CD8-positive, alpha-beta memory T cell (primary cell): ENCODE results near the gene GATA3. TPM values are rescaled to one million over a fixed set of nuclear protein-coding genes. Genes with fewer than 3 reads are reported as not detected.

ENCODE experiments used
- CTCF ChIA-PET: fragments of 350-600 bp; sonication (Branson Sonifier 250); formaldehyde crosslinking; loops from one replicate; lab custom pipeline; 2021; ENCODE audit warnings: antibody characterized with exemption; lab: Charles Lee
- POLR2A ChIA-PET: fragments of 350-600 bp; sonication (Branson Sonifier 250); formaldehyde crosslinking; loops from one replicate; lab custom pipeline; 2021; ENCODE audit warnings: antibody characterized with exemption; lab: Charles Lee
- DNase-seq, 5 donors: peaks; one replicate each; pipeline versions ENCODE4 v3.0.0 to v3.0.0-alpha.2; 2020 to 2022; ENCODE audit warnings: mixed read lengths in 1 of 5
- H3K27ac ChIP-seq: one replicate; pipeline ENCODE4 v1.7.0; 2013; ENCODE audit warnings: low read depth, mild to moderate bottlenecking, low read length, moderate library complexity
- H3K27me3 ChIP-seq: 2 replicates; pipeline ENCODE4 v1.7.0; 2013; ENCODE audit warnings: low read length, mild to moderate bottlenecking; ENCODE audit not compliant: insufficient read depth, poor library complexity, severe bottlenecking
- H3K36me3 ChIP-seq: 2 replicates; pipeline ENCODE4 v1.7.0; 2013; ENCODE audit warnings: mild to moderate bottlenecking, low read length, moderate library complexity; ENCODE audit not compliant: insufficient read depth
- H3K4me1 ChIP-seq: 2 replicates; pipeline ENCODE4 v1.7.0; 2013; ENCODE audit warnings: mild to moderate bottlenecking, low read length, moderate library complexity; ENCODE audit not compliant: insufficient read depth
- H3K4me3 ChIP-seq: 2 replicates; pipeline ENCODE4 v1.7.0; 2013; ENCODE audit warnings: mild to moderate bottlenecking, low read length
- H3K9me3 ChIP-seq: 2 replicates; pipeline ENCODE4 v1.7.0; 2013; ENCODE audit warnings: mild to moderate bottlenecking, low read length
- H3K27ac Mint-ChIP-seq, 8 donors: one replicate each; pipeline ENCODE4 v1.8.0; 2020 to 2021; ENCODE audit warnings: mixed read lengths in 8 of 8, mild to moderate bottlenecking in 6 of 8, inconsistent platforms in 3 of 8, moderate library complexity in 3 of 8
- H3K27me3 Mint-ChIP-seq, 2 donors: one replicate each; pipeline ENCODE4 v1.8.0; 2020 to 2021; ENCODE audit warnings: mixed read lengths in 2 of 2, mild to moderate bottlenecking in 1 of 2, moderate library complexity in 1 of 2
- H3K36me3 Mint-ChIP-seq, 3 donors: one replicate each; pipeline ENCODE4 v1.8.0; 2020 to 2021; ENCODE audit warnings: mixed read lengths in 3 of 3, inconsistent platforms in 1 of 3, mild to moderate bottlenecking in 1 of 3
- H3K4me1 Mint-ChIP-seq, 3 donors: one replicate each; pipeline ENCODE4 v1.8.0; 2020 to 2021; ENCODE audit warnings: mixed read lengths in 3 of 3, inconsistent platforms in 1 of 3, mild to moderate bottlenecking in 1 of 3
- H3K4me3 Mint-ChIP-seq, 7 donors: one replicate each; pipeline ENCODE4 v1.8.0; 2020 to 2021; ENCODE audit warnings: mixed read lengths in 7 of 7, mild to moderate bottlenecking in 6 of 7, moderate library complexity in 4 of 7, inconsistent platforms in 2 of 7
- H3K9me3 Mint-ChIP-seq, 5 donors: one replicate each; pipeline ENCODE4 v1.8.0; 2020 to 2022; ENCODE audit warnings: mixed read lengths in 5 of 5, mild to moderate bottlenecking in 3 of 5, moderate library complexity in 2 of 5, inconsistent platforms in 1 of 5
- polyA plus RNA-seq: library from polyadenylated mRNA; unstranded; fragments of 300-500 nt; fragmentation: Illumina TruSeq; gene quantifications from one replicate; pipeline ENCODE4 v1.2.3, GENCODE V29; 2021
- total RNA-seq, 2 experiments: library from RNA; stranded (reverse); gene quantifications; one replicate each; pipeline ENCODE4 v1.2.3, GENCODE V29; 2021

The GATA3 gene
- total and polyA plus RNA-seq, 3 experiments from 2014 or later = 48.9 to 58.6 (median 53.3) TPM

GRCh38 chr10:8053446-8054243, 843 bp upstream of the GATA3 start:
- Mint-ChIP-seq H3K4me1 (peaks cover 39 to 61% (median 40%) of the 10 kb centered on the region in 3 donors), H3K27ac (peak overlapping the region; percentile 84 to 100 (median 98)), H3K27me3 (peaks cover 29 to 39% of the 10 kb centered on the region in 2 donors), H3K36me3 (peaks cover 0 to 35% (median 10%) of the 10 kb centered on the region in 3 donors), H3K4me3 (peak overlapping the region; percentile 91 to 99 (median 97)), H3K9me3 (peaks cover 0 to 3% (median 0%) of the 10 kb centered on the region in 5 donors)
- no peaks in the 10 kb centered on the region for H3K9me3 ChIP-seq
- peak; percentile 86 to 94 (median 91) for DNase-seq
- H3K27me3 ChIP-seq = peaks cover 45% of the 10 kb centered on the region
- H3K27ac ChIP-seq = peak overlapping the region; percentile 89
- ChIA-PET CTCF (interaction anchor here (0.6 to 2.1 kb wide), 6 partner anchors 195 to 419 kb away, joined by 3 to 8 read pairs (median 3); no protein-coding TSS in a partner anchor), POLR2A (interaction anchor here (0.6 to 1.3 kb wide), 5 partner anchors 15 to 301 kb away, joined by 3 to 11 read pairs (median 4); no protein-coding TSS in a partner anchor)
- H3K4me1 ChIP-seq = peaks cover 59% of the 10 kb centered on the region
- peak overlapping the region; percentile 96 for H3K4me3 ChIP-seq
- H3K36me3 ChIP-seq = no peaks in the 10 kb centered on the region

- H3K4me3 Mint-ChIP-seq = peak overlapping the region; percentile 91 to 99 (median 97)
Observed at GRCh38 chr10:8054244-8054493, 319 bp upstream of the GATA3 start.

DNA sequence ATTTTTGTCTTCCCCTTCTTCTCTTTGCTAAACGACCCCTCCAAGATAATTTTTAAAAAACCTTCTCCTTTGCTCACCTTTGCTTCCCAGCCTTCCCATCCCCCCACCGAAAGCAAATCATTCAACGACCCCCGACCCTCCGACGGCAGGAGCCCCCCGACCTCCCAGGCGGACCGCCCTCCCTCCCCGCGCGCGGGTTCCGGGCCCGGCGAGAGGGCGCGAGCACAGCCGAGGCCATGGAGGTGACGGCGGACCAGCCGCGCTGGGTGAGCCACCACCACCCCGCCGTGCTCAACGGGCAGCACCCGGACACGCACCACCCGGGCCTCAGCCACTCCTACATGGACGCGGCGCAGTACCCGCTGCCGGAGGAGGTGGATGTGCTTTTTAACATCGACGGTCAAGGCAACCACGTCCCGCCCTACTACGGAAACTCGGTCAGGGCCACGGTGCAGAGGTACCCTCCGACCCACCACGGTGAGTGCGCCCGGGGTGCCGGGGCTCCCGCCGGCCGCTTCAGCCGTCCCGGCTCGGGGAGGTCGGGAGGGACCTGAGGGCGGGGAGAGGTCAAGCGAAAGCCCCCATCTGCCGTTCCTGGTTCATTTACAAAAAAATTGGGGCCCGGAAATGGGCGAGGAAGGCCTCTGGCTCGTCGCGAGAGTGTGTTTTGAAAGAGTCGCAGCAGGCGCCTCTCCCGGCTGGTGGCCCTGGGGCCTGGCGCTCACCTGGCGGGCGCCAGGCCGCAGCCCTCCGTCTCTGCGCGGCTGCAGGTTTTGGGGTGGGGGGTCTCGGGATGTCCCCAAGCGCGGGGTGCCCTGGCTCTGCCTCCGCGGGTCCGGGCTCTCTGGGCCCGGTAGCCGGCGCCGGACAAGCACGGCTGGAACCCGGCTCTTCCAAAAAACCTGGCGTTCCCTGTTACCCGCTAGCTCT, 1.2 kb downstream of the GATA3 start:
- CTCF ChIA-PET = no interaction called here
- H3K36me3 ChIP-seq = no peaks in the 10 kb centered on the region
- no peaks in the 10 kb centered on the region for H3K9me3 ChIP-seq
- peak in 2 of 5 donors; percentile 54 to 62 for DNase-seq
- H3K36me3 Mint-ChIP-seq = peaks cover 9 to 56% (median 23%) of the 10 kb centered on the region in 3 donors
- H3K27me3 ChIP-seq = peaks cover 25% of the 10 kb centered on the region
- H3K4me1 ChIP-seq = peaks cover 59% of the 10 kb centered on the region
- H3K4me1 Mint-ChIP-seq = peaks cover 51 to 65% (median 52%) of the 10 kb centered on the region in 3 donors
- peak overlapping the region; percentile 79 for H3K4me3 ChIP-seq
- peaks cover 14 to 29% of the 10 kb centered on the region in 2 donors for H3K27me3 Mint-ChIP-seq
- H3K9me3 Mint-ChIP-seq = peaks cover 0 to 2% (median 0%) of the 10 kb centered on the region in 5 donors
- peak overlapping the region; percentile 89 for H3K27ac ChIP-seq
- POLR2A ChIA-PET = interaction anchor here (0.6 kb wide), 2 partner anchors 9 to 214 kb away, joined by 3 to 4 read pairs; no protein-coding TSS in a partner anchor
- peak overlapping the region; percentile 87 to 100 (median 98) for H3K27ac Mint-ChIP-seq
- peak overlapping the region; percentile 93 to 99 (median 97) for H3K4me3 Mint-ChIP-seq

More at GRCh38 chr10:8054244-8054493, 319 bp upstream of the GATA3 start:
- Mint-ChIP-seq H3K36me3 (peaks cover under 1 to 40% (median 13%) of the 10 kb centered on the region in 3 donors), H3K27me3 (peaks cover 24 to 34% of the 10 kb centered on the region in 2 donors), H3K27ac (peak overlapping the region; percentile 84 to 100 (median 98)), H3K9me3 (peaks cover 0 to 2% (median 0%) of the 10 kb centered on the region in 5 donors), H3K4me1 (peaks cover 39 to 61% (median 39%) of the 10 kb centered on the region in 3 donors)
- Histone ChIP-seq H3K27ac (peak overlapping the region; percentile 89), H3K27me3 (peaks cover 40% of the 10 kb centered on the region), H3K9me3 (no peaks in the 10 kb centered on the region), H3K4me3 (peak overlapping the region; percentile 96), H3K36me3 (no peaks in the 10 kb centered on the region), H3K4me1 (peaks cover 59% of the 10 kb centered on the region)
- DNase-seq = no peak
- POLR2A ChIA-PET = interaction anchor here (0.6 to 1.3 kb wide), 6 partner anchors 14 to 419 kb away, joined by 3 to 11 read pairs (median 4); no protein-coding TSS in a partner anchor
- CTCF ChIA-PET = interaction anchor here (0.6 to 2.1 kb wide), 4 partner anchors 194 to 419 kb away, joined by 3 to 8 read pairs (median 4); no protein-coding TSS in a partner anchor

DNA sequence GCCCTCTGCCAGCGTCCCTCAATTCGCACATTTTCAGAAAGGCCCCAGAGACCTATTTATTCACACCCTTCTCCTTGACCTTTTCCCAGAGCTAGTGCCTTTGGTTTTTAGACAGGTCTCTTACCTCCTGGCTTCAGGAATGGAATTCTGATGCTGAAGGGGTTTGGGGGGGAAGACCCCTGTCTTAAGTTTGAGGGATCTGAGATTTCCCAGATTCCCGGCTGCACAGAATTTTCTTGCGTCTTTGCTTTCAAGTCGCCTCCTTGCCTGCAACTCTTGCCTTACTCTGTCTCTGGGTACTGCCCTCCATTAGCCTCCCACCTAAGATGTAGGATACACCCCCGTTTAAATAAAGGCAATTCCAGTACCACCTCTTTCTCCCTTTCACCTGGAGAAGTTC, 1.9 kb downstream of the GATA3 start:
- ChIA-PET POLR2A (interaction anchor here (0.6 to 1.1 kb wide), 3 partner anchors 8 to 276 kb away, joined by 3 to 4 read pairs (median 4); no protein-coding TSS in a partner anchor), CTCF (interaction anchor here (1.0 to 1.6 kb wide), 2 partner anchors 276 to 388 kb away, joined by 3 to 4 read pairs; no protein-coding TSS in a partner anchor)
- Histone ChIP-seq H3K4me3 (peak overlapping the region; percentile 79), H3K27ac (peak overlapping the region; percentile 89), H3K27me3 (peaks cover 19% of the 10 kb centered on the region), H3K36me3 (no peaks in the 10 kb centered on the region), H3K9me3 (no peaks in the 10 kb centered on the region), H3K4me1 (peaks cover 61% of the 10 kb centered on the region)
- H3K27me3 Mint-ChIP-seq = peaks cover 13 to 28% of the 10 kb centered on the region in 2 donors
- peaks cover 0 to 2% (median 0%) of the 10 kb centered on the region in 5 donors for H3K9me3 Mint-ChIP-seq
- peak overlapping the region; percentile 93 to 99 (median 97) for H3K4me3 Mint-ChIP-seq
- H3K4me1 Mint-ChIP-seq = peaks cover 58 to 70% (median 58%) of the 10 kb centered on the region in 3 donors
- H3K27ac Mint-ChIP-seq = peak overlapping the region; percentile 69 to 99 (median 96)
- peaks cover 12 to 61% (median 23%) of the 10 kb centered on the region in 3 donors for H3K36me3 Mint-ChIP-seq
- no peak for DNase-seq

GRCh38 chr10:8056871-8057331, 2.4 kb downstream of the GATA3 start:
- peak overlapping the region; percentile 69 to 99 (median 96) for H3K27ac Mint-ChIP-seq
- H3K4me3 Mint-ChIP-seq = peak overlapping the region; percentile 93 to 99 (median 97)
- no peaks in the 10 kb centered on the region for H3K9me3 ChIP-seq
- peaks cover 12 to 65% (median 23%) of the 10 kb centered on the region in 3 donors for H3K36me3 Mint-ChIP-seq
- peaks cover 13 to 26% of the 10 kb centered on the region in 2 donors for H3K27me3 Mint-ChIP-seq
- no peaks in the 10 kb centered on the region for H3K36me3 ChIP-seq
- H3K27ac ChIP-seq = peak overlapping the region; percentile 89
- H3K27me3 ChIP-seq = peaks cover 14% of the 10 kb centered on the region
- peaks cover 0 to 2% (median 0%) of the 10 kb centered on the region in 5 donors for H3K9me3 Mint-ChIP-seq
- H3K4me1 Mint-ChIP-seq = peaks cover 61 to 72% (median 64%) of the 10 kb centered on the region in 3 donors
- CTCF ChIA-PET = interaction anchor here (0.8 to 1.6 kb wide), 3 partner anchors 275 to 388 kb away, joined by 3 to 4 read pairs (median 3); no protein-coding TSS in a partner anchor
- DNase-seq = peak in 3 of 5 donors; percentile 46 to 66 (median 61)
- POLR2A ChIA-PET = interaction anchor here (0.6 to 1.1 kb wide), 2 partner anchors 8 to 276 kb away, joined by 4 read pairs; no protein-coding TSS in a partner anchor
- peak overlapping the region; percentile 79 for H3K4me3 ChIP-seq
- H3K4me1 ChIP-seq = peaks cover 61% of the 10 kb centered on the region

DNA sequence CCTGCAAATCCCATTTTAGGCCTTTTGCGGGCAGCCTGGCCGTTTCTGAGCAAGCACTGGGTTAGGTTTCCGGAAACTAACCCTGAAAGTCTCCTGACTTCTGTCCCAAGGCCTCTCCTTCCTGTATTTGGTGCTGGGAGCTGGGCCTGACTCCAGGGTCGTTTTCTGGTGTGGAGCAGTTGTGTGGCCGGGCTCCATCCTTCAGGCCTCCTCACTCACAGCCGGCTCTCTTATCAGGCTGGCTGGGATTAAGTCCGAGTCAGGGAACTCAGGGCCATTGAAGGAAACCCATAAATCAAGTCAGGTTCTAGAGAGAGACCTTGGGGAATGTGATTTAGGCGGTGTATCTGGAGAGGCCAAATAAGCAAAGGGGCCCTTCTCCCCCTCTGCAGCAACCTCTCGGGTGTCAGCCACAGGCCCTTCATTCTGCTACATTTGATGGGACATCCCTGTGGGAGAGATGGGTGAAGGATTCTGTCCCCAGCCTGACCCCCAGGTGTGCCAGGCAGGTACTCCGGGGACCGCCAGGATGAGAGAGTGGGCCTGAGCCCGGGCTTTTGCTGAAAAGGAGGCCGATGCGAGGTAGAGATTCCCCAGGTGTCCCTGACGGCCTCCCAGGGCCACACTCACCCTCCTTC, 3.3 kb downstream of the GATA3 start:
- peaks cover 62 to 72% (median 64%) of the 10 kb centered on the region in 3 donors for H3K4me1 Mint-ChIP-seq
- H3K9me3 Mint-ChIP-seq = peaks cover 0 to 2% (median 0%) of the 10 kb centered on the region in 5 donors
- H3K36me3 ChIP-seq = peaks cover 4% of the 10 kb centered on the region
- DNase-seq = no peak
- H3K27ac Mint-ChIP-seq = peak overlapping the region; percentile 44 to 99 (median 96)
- H3K27me3 Mint-ChIP-seq = peaks cover 5 to 18% of the 10 kb centered on the region in 2 donors
- H3K4me3 Mint-ChIP-seq = peak overlapping the region; percentile 93 to 99 (median 97)
- no peaks in the 10 kb centered on the region for H3K9me3 ChIP-seq
- H3K4me1 ChIP-seq = peaks cover 61% of the 10 kb centered on the region
- peaks cover 5% of the 10 kb centered on the region for H3K27me3 ChIP-seq
- POLR2A ChIA-PET = interaction anchor here (4.6 kb wide), 1 partner anchor 274 kb away, joined by 25 read pairs; no protein-coding TSS in a partner anchor
- peak overlapping the region; percentile 79 for H3K4me3 ChIP-seq
- H3K27ac ChIP-seq = peak overlapping the region; percentile 89
- H3K36me3 Mint-ChIP-seq = peaks cover 12 to 74% (median 23%) of the 10 kb centered on the region in 3 donors
- CTCF ChIA-PET = interaction anchor here (0.8 to 1.6 kb wide), 2 partner anchors 385 to 387 kb away, joined by 3 read pairs; no protein-coding TSS in a partner anchor
